ENCODE measurements around the gene DNAJA2.

DNA sequence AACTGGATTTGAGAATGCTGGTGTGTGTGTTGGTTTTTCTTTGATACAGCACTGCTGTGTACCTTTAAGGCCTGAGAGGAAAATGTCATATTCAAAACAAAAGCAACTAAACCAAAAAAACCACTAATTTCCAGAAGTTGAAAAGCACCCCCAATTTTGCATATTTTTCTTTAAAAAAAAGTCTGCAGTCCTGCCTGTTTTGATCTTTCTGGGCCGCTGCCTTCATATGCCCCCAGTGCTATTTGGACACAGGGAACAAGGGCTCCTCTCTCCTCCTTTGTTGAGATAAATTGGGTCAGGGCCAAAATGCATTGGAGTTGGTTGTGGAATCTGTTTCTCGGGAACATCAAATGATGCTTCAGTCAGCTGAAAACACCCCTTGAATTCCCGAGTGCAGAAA is 62.4 kb downstream of the DNAJA2 start:
- TF ChIP-seq, protein P1, sequence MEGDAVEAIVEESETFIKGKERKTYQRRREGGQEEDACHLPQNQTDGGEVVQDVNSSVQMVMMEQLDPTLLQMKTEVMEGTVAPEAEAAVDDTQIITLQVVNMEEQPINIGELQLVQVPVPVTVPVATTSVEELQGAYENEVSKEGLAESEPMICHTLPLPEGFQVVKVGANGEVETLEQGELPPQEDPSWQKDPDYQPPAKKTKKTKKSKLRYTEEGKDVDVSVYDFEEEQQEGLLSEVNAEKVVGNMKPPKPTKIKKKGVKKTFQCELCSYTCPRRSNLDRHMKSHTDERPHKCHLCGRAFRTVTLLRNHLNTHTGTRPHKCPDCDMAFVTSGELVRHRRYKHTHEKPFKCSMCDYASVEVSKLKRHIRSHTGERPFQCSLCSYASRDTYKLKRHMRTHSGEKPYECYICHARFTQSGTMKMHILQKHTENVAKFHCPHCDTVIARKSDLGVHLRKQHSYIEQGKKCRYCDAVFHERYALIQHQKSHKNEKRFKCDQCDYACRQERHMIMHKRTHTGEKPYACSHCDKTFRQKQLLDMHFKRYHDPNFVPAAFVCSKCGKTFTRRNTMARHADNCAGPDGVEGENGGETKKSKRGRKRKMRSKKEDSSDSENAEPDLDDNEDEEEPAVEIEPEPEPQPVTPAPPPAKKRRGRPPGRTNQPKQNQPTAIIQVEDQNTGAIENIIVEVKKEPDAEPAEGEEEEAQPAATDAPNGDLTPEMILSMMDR (IDR thresholded peaks at IDR 0.05; ENCODE audit: poor library complexity): no peak
- TF ChIP-seq EZH2 (IDR thresholded peaks at IDR 0.05; ENCODE audit: borderline replicate concordance): no peak
